HepG2 (cell line): Measurements from ENCODE around the gene GLCE. TPM values are rescaled to one million over a fixed set of nuclear protein-coding genes. Genes with fewer than 3 reads are reported as not detected.

Experiments used
- ATAC-seq: fragments of 200-7000 bp; cut with Tn5 transposase; 3 replicates; pipeline ENCODE4 v1.9.1; 2020; ENCODE audit warnings: mild to moderate bottlenecking, moderate library complexity
- BruUV-seq: library from RNA; stranded (reverse); fragments of 400-500 nt; replicated peaks from 2 replicates; lab custom pipeline; 2021; lab: Mats Ljungman, UMichigan
- CTCF ChIA-PET: fragments of 300-600 bp; formaldehyde crosslinking; extraction: SDS; loops from one replicate; lab custom pipeline; 2021; ENCODE audit warnings: low total read pairs, inconsistent platforms, low intra/inter-chr PET ratio; lab: Yijun Ruan, JAX
- POLR2A ChIA-PET: fragments of 350-600 bp; sonication (Branson Sonifier 250); formaldehyde crosslinking; loops from one replicate; lab custom pipeline; 2020; ENCODE audit warnings: antibody characterized with exemption, inconsistent platforms; lab: Yijun Ruan, JAX
- DNase-seq: peaks from one replicate; pipeline ENCODE4 v3.0.0-alpha.2; 2015; ENCODE audit warnings: low spot score
- FAIRE-seq: peaks from 3 replicates; lab custom pipeline; 2011; peaks lifted over from hg19 to GRCh38; lab: Jason Lieb, UNC
- H2AFZ ChIP-seq: one replicate; pipeline ENCODE4 v1.6.1; 2011; ENCODE audit warnings: low read length, inconsistent platforms
- H3K27ac ChIP-seq: fragments of 300-600 bp; 3 replicates; pipeline ENCODE4 v1.8.0; 2011; ENCODE audit warnings: mixed run types, mild to moderate bottlenecking, mixed read lengths, low read length, inconsistent platforms; ENCODE audit not compliant: insufficient read depth; ENCODE audit errors: extremely low read length
- H3K27me3 ChIP-seq, 2 experiments: fragments of 200-600 bp in 1 of 2; 2 replicates in 1 of 2; 3 replicates in 1 of 2; pipeline versions ENCODE4 v1.6.0 to v1.8.0; 2011; ENCODE audit warnings: low read length in 2 of 2, mild to moderate bottlenecking in 2 of 2, moderate library complexity in 2 of 2, inconsistent platforms in 1 of 2; ENCODE audit not compliant: insufficient read depth in 2 of 2, control insufficient read depth in 1 of 2
- H3K36me3 ChIP-seq, 2 experiments: fragments of 200-600 bp in 1 of 2; replicated peaks in 1 of 2; 2 replicates in 1 of 2; 3 replicates in 1 of 2; pipeline versions ENCODE4 v1.5.1 to v1.8.0; 2011; ENCODE audit warnings: low read length in 2 of 2, inconsistent platforms in 1 of 2; ENCODE audit not compliant: insufficient read depth in 2 of 2, control insufficient read depth in 1 of 2
- H3K4me1 ChIP-seq: 2 replicates; pipeline ENCODE4 v1.5.1; 2012; ENCODE audit warnings: low read length, inconsistent platforms; ENCODE audit not compliant: insufficient read depth
- H3K4me2 ChIP-seq: 2 replicates; pipeline ENCODE4 v1.6.0; 2011; ENCODE audit warnings: low read depth, low read length, inconsistent platforms
- H3K4me3 ChIP-seq, 3 experiments: fragments of 200-600 bp in 1 of 3; sonication (generic), shearing (Covaris generic) in 1 of 3; replicated peaks in 1 of 3; 2 replicates each; pipeline ENCODE4 v1.5.1; 2011 to 2016; ENCODE audit warnings: low read length in 3 of 3, inconsistent platforms in 2 of 3, low read depth in 2 of 3, mild to moderate bottlenecking in 2 of 3, control low read depth in 1 of 3, mixed read lengths in 1 of 3; ENCODE audit not compliant: insufficient read depth in 1 of 3
- H3K79me2 ChIP-seq: one replicate; pipeline ENCODE4 v1.6.1; 2011; ENCODE audit warnings: low read length, inconsistent platforms; ENCODE audit not compliant: insufficient read depth
- H3K9ac ChIP-seq: 2 replicates; pipeline ENCODE4 v1.6.0; 2011; ENCODE audit warnings: mild to moderate bottlenecking, low read depth, low read length, inconsistent platforms; ENCODE audit not compliant: insufficient read depth
- H3K9me3 ChIP-seq: 2 replicates; pipeline ENCODE4 v1.5.1; 2012; ENCODE audit warnings: mild to moderate bottlenecking, low read length
- H4K20me1 ChIP-seq: 2 replicates; pipeline ENCODE4 v1.6.0; 2011; ENCODE audit warnings: inconsistent platforms, mild to moderate bottlenecking, low read length, moderate library complexity; ENCODE audit not compliant: insufficient read depth
- ADNP ChIP-seq: sonication (generic); formaldehyde crosslinking; IDR thresholded peaks from 2 replicates; pipeline ENCODE4 v1.4.0; 2020; ENCODE audit warnings: missing genetic modification reagents
- GABPB1 ChIP-seq: IDR thresholded peaks from 2 replicates; pipeline ENCODE4 v1.6.1; 2016; ENCODE audit warnings: mild to moderate bottlenecking, missing genetic modification reagents, moderate library complexity, missing compliant biosample characterization
- HNF1B ChIP-seq: sonication (generic); formaldehyde crosslinking; IDR thresholded peaks from 2 replicates; pipeline ENCODE4 v1.5.1; 2020; ENCODE audit warnings: mild to moderate bottlenecking, moderate library complexity, missing genetic modification reagents
- HNRNPH1 ChIP-seq: fragments of 200-400 bp; formaldehyde crosslinking; optimal IDR thresholded peaks from 2 replicates; pipeline ENCODE3; 2017; ENCODE audit warnings: mild to moderate bottlenecking, low read depth, low read length
- IKZF5 ChIP-seq: IDR thresholded peaks from 2 replicates; pipeline ENCODE4 v1.6.1; 2018; ENCODE audit warnings: missing genetic modification reagents, mild to moderate bottlenecking, missing compliant biosample characterization
- MTA3 ChIP-seq: sonication (generic); formaldehyde crosslinking; IDR thresholded peaks from 2 replicates; pipeline ENCODE4 v1.4.0; 2020; ENCODE audit warnings: missing genetic modification reagents
- NFIB ChIP-seq: sonication (generic); formaldehyde crosslinking; IDR thresholded peaks from 2 replicates; pipeline ENCODE4 v1.9.0; 2021; ENCODE audit warnings: missing genetic modification reagents, mild to moderate bottlenecking, borderline replicate concordance
- PCBP2 ChIP-seq: fragments of 200-400 bp; formaldehyde crosslinking; optimal IDR thresholded peaks from 2 replicates; pipeline ENCODE3; 2018; ENCODE audit warnings: low read length, low read depth; ENCODE audit not compliant: poor library complexity, severe bottlenecking
- SALL1 ChIP-seq: sonication (generic); formaldehyde crosslinking; IDR thresholded peaks from 2 replicates; pipeline ENCODE4 v1.8.0; 2022; ENCODE audit warnings: mild to moderate bottlenecking, missing genetic modification reagents
- SRY ChIP-seq: sonication (generic); formaldehyde crosslinking; IDR thresholded peaks from 2 replicates; pipeline ENCODE4 v1.8.0; 2022; ENCODE audit warnings: mild to moderate bottlenecking, missing genetic modification reagents
- TGIF2 ChIP-seq: IDR thresholded peaks from 2 replicates; pipeline ENCODE4 v1.6.1; 2016; ENCODE audit warnings: control low read depth, missing compliant biosample characterization
- ZNF3 ChIP-seq: IDR thresholded peaks from 2 replicates; pipeline ENCODE4 v1.7.0; 2017; ENCODE audit warnings: inconsistent platforms
- ZNF83 ChIP-seq: sonication (generic); formaldehyde crosslinking; IDR thresholded peaks from 2 replicates; pipeline ENCODE4 v1.4.0; 2020; ENCODE audit warnings: missing genetic modification reagents, mild to moderate bottlenecking, borderline replicate concordance
- ZNF891 ChIP-seq: sonication (generic); formaldehyde crosslinking; IDR thresholded peaks from 2 replicates; pipeline ENCODE4 v1.5.0; 2020; ENCODE audit warnings: mild to moderate bottlenecking, missing genetic modification reagents
- ZSCAN25 ChIP-seq: sonication (generic); formaldehyde crosslinking; IDR thresholded peaks from 2 replicates; pipeline ENCODE4 v1.8.0; 2022; ENCODE audit warnings: mild to moderate bottlenecking, missing genetic modification reagents
- WGBS: methylation state at CpG from one replicate; pipeline ENCODE4 v1.1.6; 2017; ENCODE audit warnings: low lambda C conversion rate; 5-methylcytosine and 5-hydroxymethylcytosine counted together
- in situ Hi-C: cut with HindIII; loops from 2 replicates; pipeline ENCODE4 v1.10.0; 2017; ENCODE audit warnings: low pct_unique_long_range_greater_than_20kb; ENCODE audit not compliant: extremely low pct_ligation_motif_present
- intact Hi-C: fragments of 100-400 bp; cut with micrococcal nuclease; formaldehyde crosslinking; loops from one replicate; pipeline ENCODE4 v1.10.0; 2022; ENCODE audit not compliant: unreplicated experiment
- polyA plus RNA-seq, 8 experiments: library from polyadenylated mRNA; depleted of rRNA in 3 of 8; stranded (reverse) in 7 of 8; unstranded in 1 of 8; fragments of >200 nt; fragmentation: Illumina TruSeq in 4 of 8; extraction: Trizol in 4 of 8; gene quantifications; 2 replicates each; pipeline versions ENCODE4 v1.2.1 to v1.2.3, GENCODE V29; 2011 to 2016; ENCODE audit warnings: low read depth in 4 of 8, missing spikeins in 1 of 8, mixed read lengths in 1 of 8; ENCODE audit not compliant: insufficient read depth in 1 of 8
- total RNA-seq, 5 experiments: library from RNA; depleted of rRNA; stranded (reverse); fragments of >200 nt; fragmentation: Illumina TruSeq; extraction: Trizol; gene quantifications; 2 replicates each; pipeline ENCODE4 v1.2.3, GENCODE V29; 2016; ENCODE audit warnings: low read depth in 1 of 5

The GLCE gene
- total and polyA plus RNA-seq, 2 of the 13 experiments (the other 11 are each of a cell fraction or from before 2014, with no cell fraction given), result 12.9 to 23.4 TPM

GRCh38 chr15:69318033-69318432, 157.6 kb downstream of the GLCE start:
- POLR2A ChIA-PET, result no interaction called here
- intact Hi-C loops, result no loop called here
- 64% methylated on average over 7 of the region's 7 CpGs for WGBS
- no peaks in the 10 kb centered on the region for H3K4me1 ChIP-seq
- no peak overlapping the region for H3K4me3 ChIP-seq
- H3K36me3 ChIP-seq, result no peaks in the 10 kb centered on the region
- no peak for DNase-seq
- FAIRE-seq, result no peak
- H3K27ac ChIP-seq, result no peak overlapping the region
- no peak overlapping the region for H3K4me2 ChIP-seq
- no peaks in the 10 kb centered on the region for H3K79me2 ChIP-seq
- H4K20me1 ChIP-seq, result no peaks in the 10 kb centered on the region
- H3K9ac ChIP-seq, result no peak overlapping the region
- CTCF ChIA-PET, result no interaction called here
- no peak for ATAC-seq
- TF ChIP-seq ZNF83 (CRISPR knock-in tag), result no peak
- TF ChIP-seq ZSCAN25 (CRISPR knock-in tag), result no peak
- no peak for TF ChIP-seq ZNF3
- TF ChIP-seq NFIB (CRISPR knock-in tag), result no peak
- TF ChIP-seq HNRNPH1, result no peak
- no peaks in the 10 kb centered on the region for H3K9me3 ChIP-seq
- peaks cover 5 to 19% of the 10 kb centered on the region in 2 experiments; a peak in 4 of 5 replicates for H3K27me3 ChIP-seq
- H2AFZ ChIP-seq, result no peak overlapping the region
- BruUV-seq, result no TSS peak
- in situ Hi-C loops, result no loop called here

- CTCF ChIA-PET, result no interaction called here
- H4K20me1 ChIP-seq, result no peaks in the 10 kb centered on the region
- no peak for ATAC-seq
- no peaks in the 10 kb centered on the region for H3K4me1 ChIP-seq
- no peak overlapping the region for H3K9ac ChIP-seq
- FAIRE-seq, result no peak
- in situ Hi-C loops (no loop called here), intact Hi-C loops (no loop called here)
- H3K27me3 ChIP-seq, result peaks cover 5 to 10% of the 10 kb centered on the region in 2 experiments; a peak in 3 of 5 replicates
- no peaks in the 10 kb centered on the region for H3K9me3 ChIP-seq
- no peak overlapping the region for H3K4me3 ChIP-seq
- H3K79me2 ChIP-seq, result no peaks in the 10 kb centered on the region
- 29% methylated on average over 10 of the region's 19 CpGs for WGBS
- no peak overlapping the region for H3K27ac ChIP-seq
- BruUV-seq, result no TSS peak
- POLR2A ChIA-PET, result no interaction called here
- no peaks in the 10 kb centered on the region for H3K36me3 ChIP-seq
- no peak overlapping the region for H3K4me2 ChIP-seq
- DNase-seq, result no peak
- H2AFZ ChIP-seq, result no peak overlapping the region
- TF ChIP-seq ZNF891 (CRISPR knock-in tag) (no peak), ADNP (no peak), SALL1 (CRISPR knock-in tag) (no peak), SRY (CRISPR knock-in tag) (no peak), HNF1B (no peak), TGIF2 (CRISPR knock-in tag) (no peak), MTA3 (no peak), GABPB1 (CRISPR knock-in tag) (no peak), PCBP2 (no peak), IKZF5 (no peak)
Measured at GRCh38 chr15:69319384-69320375, 159.2 kb downstream of the GLCE start.
